ENCODE measurements around the gene DARS1. TPM values are rescaled to one million over a fixed set of nuclear protein-coding genes. Genes with fewer than 3 reads are reported as not detected.
A peak's percentile ranks its signal among the peaks of the same experiment; 100 is the strongest.

The DARS1 gene
- total and polyA plus RNA-seq, 7 experiments from 2014 or later: 45.3 to 140 (median 68.2) TPM

DNA sequence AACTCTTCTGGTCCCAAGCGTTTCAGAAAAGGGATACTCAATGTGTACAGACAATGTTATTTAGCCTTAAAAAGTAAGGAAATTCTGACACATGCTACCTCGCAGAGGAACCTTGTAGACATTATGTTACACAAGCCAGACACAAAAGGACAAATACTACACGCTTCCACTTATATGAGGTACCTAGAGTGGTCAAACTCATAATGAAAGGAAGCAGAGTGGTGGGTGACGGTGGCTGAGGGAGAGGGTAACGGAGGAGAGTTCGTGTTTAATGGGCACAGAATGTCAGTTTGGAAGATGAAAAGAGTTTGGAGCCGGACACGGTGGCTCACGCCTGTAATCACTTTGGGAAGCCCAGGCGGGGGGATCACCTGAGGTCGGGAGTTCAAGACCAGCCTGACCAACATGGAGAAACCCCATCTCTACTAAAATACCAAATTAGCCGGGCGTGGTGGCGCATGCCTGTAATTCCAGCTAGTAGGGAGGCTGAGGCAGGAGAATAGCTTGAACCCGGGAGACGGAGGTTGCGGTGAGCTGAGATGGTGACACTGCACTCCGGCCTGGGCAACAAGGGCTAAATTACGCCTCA, 110.6 kb downstream of the DARS1 start:
- H3K9me3 Mint-ChIP-seq: peaks cover 0 to 2% (median 0%) of the 10 kb centered on the region in 11 donors
- DNase-seq (no peak), ATAC-seq (no peak)
- H3K27ac Mint-ChIP-seq: peak overlapping the region; percentile 63 to 93 (median 88)
- Histone ChIP-seq H3K4me1 (ENCODE audit: control insufficient read depth in 2 of 2, insufficient read depth in 2 of 2, low read length in 2 of 2) (peaks cover 12 to 18% of the 10 kb centered on the region in 2 donors), H3K4me3 (ENCODE audit: low read length) (peak overlapping the region; percentile 83), H3K27ac (ENCODE audit: low read depth, low read length) (peak overlapping the region; percentile 84), H3K27me3 (ENCODE audit: control insufficient read depth in 2 of 2, insufficient read depth in 2 of 2, low read length in 2 of 2) (no peaks in the 10 kb centered on the region), H3K36me3 (ENCODE audit: control insufficient read depth in 2 of 3, insufficient read depth in 3 of 3, low read length in 3 of 3) (peaks cover 0 to 20% (median 0%) of the 10 kb centered on the region in 3 experiments), H3K9me3 (ENCODE audit: control insufficient read depth in 2 of 3, low read length in 3 of 3) (no peaks in the 10 kb centered on the region)
- intact Hi-C loops (cut with micrococcal nuclease): loop anchor here in 1 of 2 donors (5.0 to 10.0 kb wide), 5 partner anchors 37 to 1750 kb away; partner anchors contain the start of gene RAB3GAP1
- POLR2A ChIA-PET: interaction anchor here (0.6 to 1.0 kb wide), 4 partner anchors 8 to 344 kb away, joined by 3 to 5 read pairs (median 4); partner anchors contain the start of genes R3HDM1 and ZRANB3
- CTCF ChIA-PET: no interaction called here
- H3K4me3 Mint-ChIP-seq: peak overlapping the region; percentile 85 to 97 (median 92)
- H3K27me3 Mint-ChIP-seq: peaks cover 0 to 3% (median 0%) of the 10 kb centered on the region in 5 donors
- H3K4me1 Mint-ChIP-seq: peaks cover 23 to 52% (median 42%) of the 10 kb centered on the region in 7 donors
- H3K36me3 Mint-ChIP-seq: peaks cover 0 to 32% (median 6%) of the 10 kb centered on the region in 5 donors

DNA sequence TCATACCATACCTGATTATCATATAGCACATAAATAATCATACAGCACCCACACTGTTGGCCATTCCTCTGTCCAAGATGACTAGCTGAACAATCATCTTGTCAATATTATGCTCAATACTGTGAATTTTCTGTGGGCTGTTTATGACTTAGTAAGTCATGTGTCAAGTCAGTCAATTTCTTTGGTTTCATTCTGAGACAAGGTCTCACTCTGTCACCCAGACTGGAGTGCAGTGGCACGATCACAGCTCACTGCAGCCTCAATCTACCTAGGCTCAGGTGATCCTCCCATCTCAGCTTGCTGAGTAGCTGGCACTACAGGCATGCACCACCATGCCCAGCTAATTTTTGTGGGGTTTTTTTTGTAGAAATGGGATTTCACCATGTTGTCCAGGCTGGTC, 114.9 kb downstream of the DARS1 start:
- Histone ChIP-seq H3K4me1 (ENCODE audit: control insufficient read depth in 2 of 2, insufficient read depth in 2 of 2, low read length in 2 of 2) (peaks cover 7 to 14% of the 10 kb centered on the region in 2 donors), H3K4me3 (ENCODE audit: low read length) (no peak overlapping the region), H3K36me3 (ENCODE audit: control insufficient read depth in 2 of 3, insufficient read depth in 3 of 3, low read length in 3 of 3) (peaks cover 0 to 55% (median 0%) of the 10 kb centered on the region in 3 experiments), H3K9me3 (ENCODE audit: control insufficient read depth in 2 of 3, low read length in 3 of 3) (no peaks in the 10 kb centered on the region), H3K27ac (ENCODE audit: low read depth, low read length) (no peak overlapping the region), H3K27me3 (ENCODE audit: control insufficient read depth in 2 of 2, insufficient read depth in 2 of 2, low read length in 2 of 2) (no peaks in the 10 kb centered on the region)
- DNase-seq (no peak), ATAC-seq (no peak)
- peaks cover 5 to 58% (median 29%) of the 10 kb centered on the region in 5 donors for H3K36me3 Mint-ChIP-seq
- ChIA-PET POLR2A (interaction anchor here (1.1 kb wide), 1 partner anchor 11 kb away, joined by 3 read pairs; no protein-coding TSS in a partner anchor), CTCF (no interaction called here)
- intact Hi-C loops (cut with micrococcal nuclease): loop anchor here in 1 of 2 donors (10.0 kb wide), 2 partner anchors 716 to 1746 kb away; no protein-coding TSS in a partner anchor
- peaks cover 17 to 61% (median 30%) of the 10 kb centered on the region in 7 donors for H3K4me1 Mint-ChIP-seq
- peak overlapping the region in 1 of 9 donors; percentile 47 for H3K27ac Mint-ChIP-seq
- no peaks in the 10 kb centered on the region for H3K9me3 Mint-ChIP-seq
- no peak overlapping the region for H3K4me3 Mint-ChIP-seq
- H3K27me3 Mint-ChIP-seq: no peaks in the 10 kb centered on the region

DNA sequence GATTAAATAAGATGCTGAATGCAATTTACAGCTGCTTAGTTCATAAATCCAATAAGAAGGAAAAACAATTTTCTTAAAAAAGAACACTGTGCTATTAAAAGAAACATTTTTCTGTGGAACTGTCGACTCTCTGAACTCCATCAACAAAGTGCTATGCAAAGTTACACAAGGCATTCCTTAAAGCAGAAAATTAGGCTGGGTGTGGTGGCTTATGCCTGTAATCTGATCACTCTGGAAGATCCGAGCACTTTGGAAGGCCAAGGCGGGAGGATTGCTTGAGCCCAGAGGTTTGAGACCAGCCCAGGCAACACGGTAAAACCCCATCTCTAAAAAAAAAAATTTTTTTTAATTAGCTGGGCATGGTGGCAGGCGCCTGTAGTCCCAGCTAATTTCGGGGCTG, 122.2 kb downstream of the DARS1 start:
- Histone ChIP-seq H3K9me3 (ENCODE audit: control insufficient read depth in 2 of 3, low read length in 3 of 3) (no peaks in the 10 kb centered on the region), H3K27me3 (ENCODE audit: control insufficient read depth in 2 of 2, insufficient read depth in 2 of 2, low read length in 2 of 2) (no peaks in the 10 kb centered on the region), H3K36me3 (ENCODE audit: control insufficient read depth in 2 of 3, insufficient read depth in 3 of 3, low read length in 3 of 3) (peaks cover 7 to 75% (median 14%) of the 10 kb centered on the region in 3 experiments), H3K4me1 (ENCODE audit: control insufficient read depth in 2 of 2, insufficient read depth in 2 of 2, low read length in 2 of 2) (no peaks in the 10 kb centered on the region), H3K27ac (ENCODE audit: low read depth, low read length) (no peak overlapping the region), H3K4me3 (ENCODE audit: low read length) (no peak overlapping the region)
- Mint-ChIP-seq H3K36me3 (peaks cover 20 to 69% (median 46%) of the 10 kb centered on the region in 5 donors), H3K27me3 (no peaks in the 10 kb centered on the region), H3K9me3 (no peaks in the 10 kb centered on the region), H3K4me3 (no peak overlapping the region), H3K27ac (peak overlapping the region in 1 of 9 donors; percentile 22), H3K4me1 (peaks cover 0 to 27% (median 4%) of the 10 kb centered on the region in 7 donors)
- CTCF ChIA-PET: no interaction called here
- ATAC-seq (no peak), DNase-seq (no peak)
- intact Hi-C loops (cut with micrococcal nuclease): no loop called here
- POLR2A ChIA-PET: no interaction called here

DNA sequence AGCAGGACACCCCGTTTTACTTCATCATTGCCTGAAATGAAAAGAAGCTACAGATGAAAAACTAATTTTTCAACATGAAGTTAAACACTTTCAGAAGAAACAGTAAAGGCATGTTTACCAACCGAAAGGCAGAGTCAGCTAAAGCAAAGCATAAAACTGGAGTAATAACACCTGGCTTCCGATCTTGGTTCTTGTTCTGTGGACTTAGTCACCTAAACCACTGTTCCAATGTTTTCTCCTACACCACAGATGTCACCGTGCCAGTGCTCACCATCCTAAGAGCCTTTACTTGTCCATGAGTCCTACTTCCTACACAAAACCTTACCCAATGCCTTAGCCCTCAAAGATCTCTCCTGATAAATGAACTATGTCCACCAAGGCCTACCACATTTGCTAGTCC, 122.7 kb downstream of the DARS1 start:
- Mint-ChIP-seq H3K27ac (peak overlapping the region in 1 of 9 donors; percentile 22), H3K36me3 (peaks cover 18 to 68% (median 44%) of the 10 kb centered on the region in 5 donors), H3K4me1 (peaks cover 0 to 23% (median 4%) of the 10 kb centered on the region in 7 donors), H3K4me3 (no peak overlapping the region), H3K27me3 (no peaks in the 10 kb centered on the region), H3K9me3 (no peaks in the 10 kb centered on the region)
- ChIA-PET CTCF (no interaction called here), POLR2A (no interaction called here)
- H3K27me3 ChIP-seq (ENCODE audit: control insufficient read depth in 2 of 2, insufficient read depth in 2 of 2, low read length in 2 of 2): no peaks in the 10 kb centered on the region
- no peaks in the 10 kb centered on the region for H3K9me3 ChIP-seq (ENCODE audit: control insufficient read depth in 2 of 3, low read length in 3 of 3)
- intact Hi-C loops (cut with micrococcal nuclease): no loop called here
- H3K27ac ChIP-seq (ENCODE audit: low read depth, low read length): no peak overlapping the region
- no peak overlapping the region for H3K4me3 ChIP-seq (ENCODE audit: low read length)
- no peak for DNase-seq
- peaks cover 7 to 75% (median 14%) of the 10 kb centered on the region in 3 experiments for H3K36me3 ChIP-seq (ENCODE audit: control insufficient read depth in 2 of 3, insufficient read depth in 3 of 3, low read length in 3 of 3)
- ATAC-seq: no peak
- no peaks in the 10 kb centered on the region for H3K4me1 ChIP-seq (ENCODE audit: control insufficient read depth in 2 of 2, insufficient read depth in 2 of 2, low read length in 2 of 2)

Other genes starting within 250 kb of the DARS1 start
- gene UBXN4, start 243.8 kb downstream of the DARS1 start, total RNA-seq: 100 to 1,000 TPM; 115 to 158 (median 145) TPM
- gene UBXN4, start 243.8 kb downstream of the DARS1 start, polyA plus RNA-seq: 100 to 1,000 TPM in 1 of 2 donors, 10 to 100 TPM in 1; 83.7 to 103 TPM
- gene LCT, start 148.4 kb downstream of the DARS1 start, total RNA-seq: under 1 TPM in 3 of 5 experiments, not detected in 2; 0.05 to 0.68 (median 0.05) TPM
- not detected for gene LCT, start 148.4 kb downstream of the DARS1 start, polyA plus RNA-seq
- gene MCM6, start 109.2 kb downstream of the DARS1 start, total RNA-seq: 100 to 1,000 TPM in 1 of 5 experiments, 10 to 100 TPM in 4; 12.1 to 105 (median 21.6) TPM
- 10 to 100 TPM; 15.0 to 18.5 TPM for gene MCM6, start 109.2 kb downstream of the DARS1 start, polyA plus RNA-seq
- gene CXCR4, start 132.5 kb upstream of the DARS1 start, total RNA-seq: 1,000 to 10,000 TPM in 1 of 5 experiments, 100 to 1,000 TPM in 4; 239 to 1,323 (median 255) TPM
- gene CXCR4, start 132.5 kb upstream of the DARS1 start, polyA plus RNA-seq: 100 to 1,000 TPM; 368 to 502 TPM